ENCODE measurements around the gene BABAM2.
"Not testable (repeated sequence)": the region's sequence is repeated elsewhere in the genome, so short reads cannot be mapped to it uniquely, and the experiment has no call there.

Gene BABAM2

GRCh38 chr2:28320009-28320365 lies 429.5 kb downstream of the BABAM2 start:
- no peak for DNase-seq

- no peak for DNase-seq
Observed at GRCh38 chr2:28320371-28320770, 429.8 kb downstream of the BABAM2 start.

- DNase-seq, result no peak
Observed at GRCh38 chr2:28321426-28321825, 430.9 kb downstream of the BABAM2 start.

- no peak for DNase-seq
Observed at GRCh38 chr2:28322051-28322450, 431.5 kb downstream of the BABAM2 start.

GRCh38 chr2:28322456-28322855 lies 431.9 kb downstream of the BABAM2 start:
- DNase-seq, result no peak

- DNase-seq, result no peak
Observed at GRCh38 chr2:28322981-28323396, 432.5 kb downstream of the BABAM2 start.

GRCh38 chr2:28325173-28325566 lies 434.6 kb downstream of the BABAM2 start:
- DNase-seq, result no peak

GRCh38 chr2:28325567-28326468 lies 435.3 kb downstream of the BABAM2 start:
- DNase-seq, result peak in 1 of 2 donors; percentile 10

- no peak for DNase-seq
Observed at GRCh38 chr2:28326469-28326805, 435.9 kb downstream of the BABAM2 start.

- DNase-seq, result no peak
Observed at GRCh38 chr2:28326881-28327505, 436.5 kb downstream of the BABAM2 start.

GRCh38 chr2:28327581-28327955 lies 437.0 kb downstream of the BABAM2 start:
- no peak for DNase-seq

- DNase-seq, result no peak
Observed at GRCh38 chr2:28327956-28328922, 437.7 kb downstream of the BABAM2 start.

GRCh38 chr2:28329184-28329583 lies 438.7 kb downstream of the BABAM2 start:
- no peak for DNase-seq

- DNase-seq, result not testable (repeated sequence)
Observed at GRCh38 chr2:28330722-28331121, 440.2 kb downstream of the BABAM2 start.

- DNase-seq, result not testable (repeated sequence)
Observed at GRCh38 chr2:28331797-28332196, 441.3 kb downstream of the BABAM2 start.

GRCh38 chr2:28332696-28333095 lies 442.2 kb downstream of the BABAM2 start:
- DNase-seq, result no peak

- DNase-seq, result peak in 1 of 2 donors; percentile 42
Observed at GRCh38 chr2:28333606-28334526, 443.3 kb downstream of the BABAM2 start.

GRCh38 chr2:28334527-28334894 lies 444.0 kb downstream of the BABAM2 start:
- no peak for DNase-seq

- not testable (repeated sequence) for DNase-seq
Observed at GRCh38 chr2:28335265-28335664, 444.7 kb downstream of the BABAM2 start.

GRCh38 chr2:28335666-28336065 lies 445.1 kb downstream of the BABAM2 start:
- no peak for DNase-seq

- no peak for DNase-seq
Observed at GRCh38 chr2:28336264-28336980, 445.9 kb downstream of the BABAM2 start.

All from inflammatory macrophage (primary cell).